ENCODE data around the gene UTP25. TPM values are rescaled to one million over a fixed set of nuclear protein-coding genes. Genes with fewer than 3 reads are reported as not detected.
A peak's percentile ranks its signal among the peaks of the same experiment; 100 is the strongest.

Gene UTP25
- total RNA-seq, 1 experiment from 2014 or later = 14.3 TPM

- Histone ChIP-seq H3K9ac (ENCODE audit: low read length) (peak overlapping the region; percentile 81), H3K4me1 (ENCODE audit: insufficient read depth, low read length) (peaks cover 54% of the 10 kb centered on the region), H3K4me2 (ENCODE audit: low read length) (peak overlapping the region; percentile 88), H4K20me1 (ENCODE audit: low read length) (no peaks in the 10 kb centered on the region), H3K9me2 (replicated peaks; ENCODE audit: low read length) (no peaks in the 10 kb centered on the region), H3K27ac (ENCODE audit: low read length) (peak overlapping the region; percentile 95), H3F3A (ENCODE audit: low read length, unreplicated experiment) (peaks cover 12% of the 10 kb centered on the region), H3K36me3 (ENCODE audit: low read depth, low read length) (no peaks in the 10 kb centered on the region), H3K9me3 (ENCODE audit: low read length) (no peaks in the 10 kb centered on the region), H2AFZ (ENCODE audit: low read length) (peak overlapping the region; percentile 73), H3K79me2 (ENCODE audit: low read length) (peaks cover 6% of the 10 kb centered on the region), H3K4me3 (ENCODE audit: low read length) (peak overlapping the region; percentile 59), H3K27me3 (ENCODE audit: low read length) (no peaks in the 10 kb centered on the region)
- DNase-seq = peak; percentile 78
- intact Hi-C loops (cut with micrococcal nuclease) = loop anchor here (1.0 to 10.0 kb wide), 3 partner anchors 17 to 411 kb away; partner anchors contain the start of genes IRF6 and SERTAD4
- no peak for TF ChIP-seq EZH2 (IDR thresholded peaks at IDR 0.05; ENCODE audit: low read length, unreplicated experiment)
- peak; percentile 96 for TF ChIP-seq CTCF (conservative IDR thresholded peaks at IDR 0.05; ENCODE audit: low read depth, low read length)
- no peak for TF ChIP-seq EZH2phosphoT487 (IDR thresholded peaks at IDR 0.05; ENCODE audit: borderline replicate concordance, low read length)
- TSS peak; percentile 18 for BruUV-seq (replicated peaks)
- POLR2A ChIA-PET (ENCODE audit: unreplicated experiment) = interaction anchor here (0.6 to 1.1 kb wide), 6 partner anchors 10 to 518 kb away, joined by 3 to 21 read pairs (median 3); partner anchors contain the start of genes C1orf74 and IRF6
- peak; percentile 32 for ATAC-seq
- CTCF ChIA-PET = interaction anchor here (0.7 to 2.3 kb wide), 9 partner anchors 9 to 245 kb away, joined by 3 to 10 read pairs (median 3); partner anchors contain the start of gene C1orf74
Measured at GRCh38 chr1:209823143-209824041, 4.4 kb upstream of the UTP25 start.

GRCh38 chr1:209825591-209826434, 2.0 kb upstream of the UTP25 start:
- POLR2A ChIA-PET (ENCODE audit: unreplicated experiment) = no interaction called here
- CTCF ChIA-PET = interaction anchor here (0.5 to 1.3 kb wide), 4 partner anchors 14 to 1863 kb away, joined by 3 to 9 read pairs (median 4); no protein-coding TSS in a partner anchor
- H3K27ac ChIP-seq (ENCODE audit: low read length) = peak overlapping the region; percentile 95
- H3K79me2 ChIP-seq (ENCODE audit: low read length) = peaks cover 28% of the 10 kb centered on the region
- peak overlapping the region; percentile 11; the same call in 1 of the 2 replicates for H2AFZ ChIP-seq (ENCODE audit: low read length)
- H3K9ac ChIP-seq (ENCODE audit: low read length) = peak overlapping the region; percentile 89
- peak overlapping the region; percentile 81 for H3K4me2 ChIP-seq (ENCODE audit: low read length)
- no TSS peak for BruUV-seq (replicated peaks)
- peak; percentile 61 for ATAC-seq
- H3F3A ChIP-seq (ENCODE audit: low read length, unreplicated experiment) = peaks cover 12% of the 10 kb centered on the region
- peaks cover 4% of the 10 kb centered on the region for H3K36me3 ChIP-seq (ENCODE audit: low read depth, low read length)
- DNase-seq = peak; percentile 96
- peaks cover 73% of the 10 kb centered on the region for H3K4me1 ChIP-seq (ENCODE audit: insufficient read depth, low read length)
- H3K9me3 ChIP-seq (ENCODE audit: low read length) = no peaks in the 10 kb centered on the region
- TF ChIP-seq EZH2phosphoT487 (IDR thresholded peaks at IDR 0.05; ENCODE audit: borderline replicate concordance, low read length) (no peak), CTCF (conservative IDR thresholded peaks at IDR 0.05; ENCODE audit: low read depth, low read length) (no peak), EZH2 (IDR thresholded peaks at IDR 0.05; ENCODE audit: low read length, unreplicated experiment) (no peak)
- H3K27me3 ChIP-seq (ENCODE audit: low read length) = no peaks in the 10 kb centered on the region
- no peaks in the 10 kb centered on the region for H3K9me2 ChIP-seq (replicated peaks; ENCODE audit: low read length)
- H3K4me3 ChIP-seq (ENCODE audit: low read length) = peak overlapping the region; percentile 49
- intact Hi-C loops (cut with micrococcal nuclease) = loop anchor here (2.0 to 10.0 kb wide), 2 partner anchors 41 to 409 kb away; partner anchors contain the start of genes C1orf74 and SERTAD4
- H4K20me1 ChIP-seq (ENCODE audit: low read length) = no peaks in the 10 kb centered on the region
